OCI-LY1 (cell line): ENCODE results near the gene IGF2BP2.

ENCODE experiments used
- CTCF ChIP-seq: fragments of 200-600 bp; sonication (generic), shearing (Covaris generic); IDR thresholded peaks from 2 replicates; pipeline ENCODE4 v1.5.1; 2017; ENCODE audit warnings: mild to moderate bottlenecking, antibody characterized with exemption, low read length, moderate library complexity, mixed read lengths
- EZH2 ChIP-seq: fragments of 200-600 bp; sonication (generic), shearing (Covaris generic); IDR thresholded peaks from 2 replicates; pipeline ENCODE4 v1.8.0; 2017; ENCODE audit warnings: borderline replicate concordance, mixed run types, mild to moderate bottlenecking, antibody characterized with exemption, low read length, moderate library complexity, mixed read lengths

- no peak for TF ChIP-seq CTCF
- no peak for TF ChIP-seq EZH2
These were observed 34.6 kb upstream of the IGF2BP2 start for GRCh38 chr3:185859294-185859972.
